Spinal cord (tissue), 10 donors: Measurements from ENCODE around the gene EIF4E2. TPM values are rescaled to one million over a fixed set of nuclear protein-coding genes. Genes with fewer than 3 reads are reported as not detected.
A peak's percentile ranks its signal among the peaks of the same experiment; 100 is the strongest.

Source experiments
- DNase-seq, 6 donors: peaks; one replicate each; pipeline versions ENCODE4 v3.0.0 to v3.0.0-alpha.2; 2013 to 2015; ENCODE audit warnings: low spot score in 6 of 6, low read depth in 4 of 6
- H3K27ac ChIP-seq: one replicate; pipeline ENCODE4 v1.5.1; 2013; ENCODE audit warnings: low read depth, low read length, control low read depth
- H3K27me3 ChIP-seq: one replicate; pipeline ENCODE4 v1.6.1; 2013; ENCODE audit warnings: low read length; ENCODE audit not compliant: control insufficient read depth, insufficient read depth
- H3K36me3 ChIP-seq: one replicate; pipeline ENCODE4 v1.6.1; 2013; ENCODE audit warnings: low read length; ENCODE audit not compliant: control insufficient read depth, insufficient read depth
- H3K4me1 ChIP-seq: one replicate; pipeline ENCODE4 v1.6.1; 2013; ENCODE audit warnings: low read length; ENCODE audit not compliant: control insufficient read depth, insufficient read depth
- H3K4me3 ChIP-seq: one replicate; pipeline ENCODE4 v1.5.1; 2013; ENCODE audit warnings: low read depth, low read length, control low read depth
- H3K9me3 ChIP-seq: one replicate; pipeline ENCODE4 v1.6.1; 2013; ENCODE audit warnings: low read length; ENCODE audit not compliant: control insufficient read depth, insufficient read depth
- WGBS: methylation state at CpG from one replicate; pipeline ENCODE4 v1.1.5; 2013; ENCODE audit warnings: missing lambda C conversion rate; ENCODE audit not compliant: insufficient coverage; 5-methylcytosine and 5-hydroxymethylcytosine counted together
- polyA plus RNA-seq, 2 donors: library from polyadenylated mRNA; unstranded; fragments of 120-200 nt; gene quantifications; one replicate each; pipeline ENCODE4 v1.2.1, GENCODE V29; 2013; ENCODE audit not compliant: insufficient read length in 2 of 2
- total RNA-seq, 2 donors: library from RNA; depleted of rRNA in 1 of 2; stranded (reverse); fragments of 120-200 nt in 1 of 2; fragments of >200 nt in 1 of 2; gene quantifications; one replicate each; pipeline versions ENCODE4 v1.2.3 to v1.2.4, GENCODE V29; 2013 to 2014
- donor health status: healthy.

EIF4E2 gene
- total and polyA plus RNA-seq, 4 donors = 37.4 to 84.4 (median 72.2) TPM

GRCh38 chr2:232586943-232587505, 36.5 kb downstream of the EIF4E2 start:
- Histone ChIP-seq H3K36me3 (peaks cover 3% of the 10 kb centered on the region), H3K27ac (no peak overlapping the region), H3K4me3 (no peak overlapping the region), H3K9me3 (peaks cover 2% of the 10 kb centered on the region), H3K27me3 (no peaks in the 10 kb centered on the region), H3K4me1 (peaks cover 8% of the 10 kb centered on the region)
- 72% methylated on average over 2 of the region's 5 CpGs for WGBS
- DNase-seq = no peak

GRCh38 chr2:232587512-232587911, 37.0 kb downstream of the EIF4E2 start:
- Histone ChIP-seq H3K9me3 (peaks cover 2% of the 10 kb centered on the region), H3K36me3 (peaks cover 3% of the 10 kb centered on the region), H3K27ac (no peak overlapping the region), H3K27me3 (no peaks in the 10 kb centered on the region), H3K4me3 (no peak overlapping the region), H3K4me1 (peaks cover 8% of the 10 kb centered on the region)
- 82% methylated on average over 6 of the region's 7 CpGs for WGBS
- no peak for DNase-seq

GRCh38 chr2:232588031-232588430, 37.5 kb downstream of the EIF4E2 start:
- Histone ChIP-seq H3K9me3 (peaks cover 2% of the 10 kb centered on the region), H3K4me1 (peaks cover 8% of the 10 kb centered on the region), H3K36me3 (peaks cover 3% of the 10 kb centered on the region), H3K4me3 (no peak overlapping the region), H3K27ac (no peak overlapping the region), H3K27me3 (no peaks in the 10 kb centered on the region)
- WGBS = 89% methylated on average over 8 of the region's 8 CpGs
- DNase-seq = no peak

- Histone ChIP-seq H3K27me3 (no peaks in the 10 kb centered on the region), H3K36me3 (peaks cover 3% of the 10 kb centered on the region), H3K9me3 (peaks cover 2% of the 10 kb centered on the region), H3K4me1 (peaks cover 8% of the 10 kb centered on the region), H3K27ac (no peak overlapping the region), H3K4me3 (no peak overlapping the region)
- 87% methylated on average over 15 of the region's 18 CpGs for WGBS
- peak in 2 of 6 donors; percentile 54 to 66 for DNase-seq
Measured at GRCh38 chr2:232588680-232589585, 38.4 kb downstream of the EIF4E2 start.

- no peak for DNase-seq
- no peaks in the 10 kb centered on the region for H3K9me3 ChIP-seq
- peaks cover 5% of the 10 kb centered on the region for H3K4me1 ChIP-seq
- 82% methylated on average over 3 of the region's 3 CpGs for WGBS
- no peak overlapping the region for H3K4me3 ChIP-seq
- no peaks in the 10 kb centered on the region for H3K27me3 ChIP-seq
- peaks cover 3% of the 10 kb centered on the region for H3K36me3 ChIP-seq
- H3K27ac ChIP-seq = no peak overlapping the region
Measured at GRCh38 chr2:232592772-232593395, 42.4 kb downstream of the EIF4E2 start.

- H3K27me3 ChIP-seq = no peaks in the 10 kb centered on the region
- H3K9me3 ChIP-seq = no peaks in the 10 kb centered on the region
- no peaks in the 10 kb centered on the region for H3K36me3 ChIP-seq
- no peak overlapping the region for H3K4me3 ChIP-seq
- H3K27ac ChIP-seq = no peak overlapping the region
- peaks cover 5% of the 10 kb centered on the region for H3K4me1 ChIP-seq
- no peak for DNase-seq
- 90% methylated on average over 4 of the region's 7 CpGs for WGBS
Measured at GRCh38 chr2:232593982-232594381, 43.5 kb downstream of the EIF4E2 start.

GRCh38 chr2:232597362-232598079, 47.0 kb downstream of the EIF4E2 start:
- WGBS = 97% methylated on average over 5 of the region's 7 CpGs
- no peaks in the 10 kb centered on the region for H3K9me3 ChIP-seq
- no peaks in the 10 kb centered on the region for H3K27me3 ChIP-seq
- H3K4me3 ChIP-seq = no peak overlapping the region
- H3K27ac ChIP-seq = no peak overlapping the region
- peaks cover 15% of the 10 kb centered on the region for H3K4me1 ChIP-seq
- DNase-seq = no peak
- H3K36me3 ChIP-seq = no peaks in the 10 kb centered on the region

GRCh38 chr2:232598293-232598692, 47.8 kb downstream of the EIF4E2 start:
- no peaks in the 10 kb centered on the region for H3K27me3 ChIP-seq
- H3K4me1 ChIP-seq = peaks cover 15% of the 10 kb centered on the region
- WGBS = 91% methylated on average over 4 of the region's 4 CpGs

GRCh38 chr2:232600053-232600773, 49.7 kb downstream of the EIF4E2 start:
- Histone ChIP-seq H3K36me3 (no peaks in the 10 kb centered on the region), H3K27ac (no peak overlapping the region), H3K27me3 (no peaks in the 10 kb centered on the region), H3K4me3 (no peak overlapping the region), H3K4me1 (peaks cover 15% of the 10 kb centered on the region), H3K9me3 (no peaks in the 10 kb centered on the region)
- WGBS = 75% methylated on average over 15 of the region's 17 CpGs
- no peak for DNase-seq

More at GRCh38 chr2:232598293-232598692, 47.8 kb downstream of the EIF4E2 start:
- Histone ChIP-seq H3K9me3 (no peaks in the 10 kb centered on the region), H3K36me3 (no peaks in the 10 kb centered on the region), H3K4me3 (no peak overlapping the region), H3K27ac (no peak overlapping the region)
- DNase-seq = no peak
